ENCODE data around the gene ZEB2.

DNA sequence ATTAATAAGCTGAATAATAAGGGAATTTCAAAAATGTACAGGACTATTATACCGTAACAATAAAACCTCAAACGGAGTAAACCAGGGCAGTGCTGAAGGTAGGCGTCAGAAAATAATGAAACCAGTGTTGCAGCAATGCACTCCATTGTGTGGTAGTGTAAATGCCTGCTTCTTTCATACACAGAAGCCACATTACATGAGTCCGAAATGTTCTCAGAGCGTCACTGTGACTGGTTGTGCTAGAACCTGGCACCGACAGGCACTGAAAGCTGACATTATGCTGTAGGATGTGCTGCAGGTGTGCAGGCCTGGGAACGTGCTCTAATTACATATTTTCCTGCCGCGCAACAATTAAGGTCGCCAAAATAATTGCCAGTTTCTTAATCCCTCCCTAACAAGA, 53.3 kb downstream of the ZEB2 start:
- TF ChIP-seq CTCF (IDR thresholded peaks at IDR 0.05; ENCODE audit: low read depth, low read length, missing input control) (no peak), EGR1 (IDR thresholded peaks at IDR 0.05; ENCODE audit: low read depth in 2 of 2) (no peak), JUND (IDR thresholded peaks at IDR 0.05) (no peak), YY1 (IDR thresholded peaks at IDR 0.05) (no peak), REST (IDR thresholded peaks at IDR 0.05) (no peak), FOXA1 (IDR thresholded peaks at IDR 0.05) (no peak), GABPA (IDR thresholded peaks at IDR 0.05 in 1 of 2, conservative IDR thresholded peaks at IDR 0.05 in 1 of 2) (no peak), TAF1 (conservative IDR thresholded peaks at IDR 0.05) (no peak), RAD21 (IDR thresholded peaks at IDR 0.05) (no peak), SP1 (IDR thresholded peaks at IDR 0.05) (no peak), ATF3 (IDR thresholded peaks at IDR 0.05) (no peak), HNF4A (conservative IDR thresholded peaks at IDR 0.05) (no peak)
- TF ChIP-seq, protein P1, sequence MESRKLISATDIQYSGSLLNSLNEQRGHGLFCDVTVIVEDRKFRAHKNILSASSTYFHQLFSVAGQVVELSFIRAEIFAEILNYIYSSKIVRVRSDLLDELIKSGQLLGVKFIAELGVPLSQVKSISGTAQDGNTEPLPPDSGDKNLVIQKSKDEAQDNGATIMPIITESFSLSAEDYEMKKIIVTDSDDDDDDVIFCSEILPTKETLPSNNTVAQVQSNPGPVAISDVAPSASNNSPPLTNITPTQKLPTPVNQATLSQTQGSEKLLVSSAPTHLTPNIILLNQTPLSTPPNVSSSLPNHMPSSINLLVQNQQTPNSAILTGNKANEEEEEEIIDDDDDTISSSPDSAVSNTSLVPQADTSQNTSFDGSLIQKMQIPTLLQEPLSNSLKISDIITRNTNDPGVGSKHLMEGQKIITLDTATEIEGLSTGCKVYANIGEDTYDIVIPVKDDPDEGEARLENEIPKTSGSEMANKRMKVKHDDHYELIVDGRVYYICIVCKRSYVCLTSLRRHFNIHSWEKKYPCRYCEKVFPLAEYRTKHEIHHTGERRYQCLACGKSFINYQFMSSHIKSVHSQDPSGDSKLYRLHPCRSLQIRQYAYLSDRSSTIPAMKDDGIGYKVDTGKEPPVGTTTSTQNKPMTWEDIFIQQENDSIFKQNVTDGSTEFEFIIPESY (IDR thresholded peaks at IDR 0.05), result no peak
- TF ChIP-seq, protein P2, sequence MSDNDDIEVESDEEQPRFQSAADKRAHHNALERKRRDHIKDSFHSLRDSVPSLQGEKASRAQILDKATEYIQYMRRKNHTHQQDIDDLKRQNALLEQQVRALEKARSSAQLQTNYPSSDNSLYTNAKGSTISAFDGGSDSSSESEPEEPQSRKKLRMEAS (IDR thresholded peaks at IDR 0.05), result no peak
